GM18502 (cell line): Measurements from ENCODE around the gene AMY2A.
A peak's percentile ranks its signal among the peaks of the same experiment; 100 is the strongest.
"Not testable (repeated sequence)": the region's sequence is repeated elsewhere in the genome, so short reads cannot be mapped to it uniquely, and the experiment has no call there.

Experiments
- ATAC-seq: cut with Tn5 transposase; IDR thresholded peaks from one replicate; pipeline ENCODE4 v1.9.1; 2021; ENCODE audit warnings: mild to moderate bottlenecking; ENCODE audit not compliant: unreplicated experiment, poor library complexity

Gene AMY2A

GRCh38 chr1:103616994-103617477, at the start of gene AMY2A:
Gene AMY2A, plus strand, starts transcription at chr1:103617427. Its CDS starts 14 bp downstream, at chr1:103617441.
- not testable (repeated sequence) for ATAC-seq

DNA sequence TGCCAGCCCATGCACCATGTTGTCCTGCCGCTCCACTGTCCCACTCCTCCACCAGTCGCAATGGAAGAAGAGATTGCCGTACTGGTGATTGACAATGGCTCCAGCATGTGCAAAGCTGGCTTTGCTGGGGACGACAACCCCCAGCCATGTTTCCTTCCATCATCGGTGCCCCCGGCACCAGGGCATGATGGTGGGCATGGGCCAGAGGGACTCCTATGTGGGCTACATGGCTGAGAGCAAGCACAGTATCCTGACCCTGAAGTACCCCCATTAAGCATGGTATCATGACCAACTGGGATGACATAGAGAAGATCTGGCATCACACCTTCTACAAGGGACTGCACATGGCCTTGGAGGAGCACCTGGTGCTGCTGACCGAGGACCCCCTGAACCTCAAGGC, 47.7 kb upstream of the AMY2A start:
- ATAC-seq = no peak

- ATAC-seq = not testable (repeated sequence)
These were observed 45.9 kb upstream of the AMY2A start, which contains the start of gene AMY2B for GRCh38 chr1:103571289-103571688. Gene AMY2B, plus strand, starts transcription at chr1:103571589. Its CDS starts 14 bp downstream, at chr1:103571603.

DNA sequence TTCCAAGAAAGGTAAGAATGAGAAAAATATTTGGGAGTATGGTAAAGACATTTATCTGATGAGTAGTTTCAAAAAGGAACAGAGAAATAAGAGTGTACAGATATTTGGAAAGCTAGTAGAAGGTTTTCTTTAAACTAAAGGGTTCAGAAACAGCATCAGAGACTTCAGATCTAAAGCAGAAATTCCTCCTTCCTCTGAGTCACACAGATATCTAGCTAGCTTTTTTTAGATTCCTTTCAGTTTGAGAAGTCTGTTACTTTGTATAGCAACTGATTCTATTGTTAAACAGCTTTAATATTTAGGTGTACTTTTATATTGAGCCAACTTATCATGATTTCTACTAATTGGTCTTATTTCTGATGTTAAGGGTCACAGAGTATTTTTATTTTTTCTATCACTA, 41.2 kb upstream of the AMY2A start:
- ATAC-seq = peak; percentile 79

GRCh38 chr1:103576784-103577183, 40.4 kb upstream of the AMY2A start:
- not testable (repeated sequence) for ATAC-seq

GRCh38 chr1:103582464-103582863, 34.8 kb upstream of the AMY2A start:
- no peak for ATAC-seq

GRCh38 chr1:103583887-103584286, 33.3 kb upstream of the AMY2A start:
- ATAC-seq = no peak

DNA sequence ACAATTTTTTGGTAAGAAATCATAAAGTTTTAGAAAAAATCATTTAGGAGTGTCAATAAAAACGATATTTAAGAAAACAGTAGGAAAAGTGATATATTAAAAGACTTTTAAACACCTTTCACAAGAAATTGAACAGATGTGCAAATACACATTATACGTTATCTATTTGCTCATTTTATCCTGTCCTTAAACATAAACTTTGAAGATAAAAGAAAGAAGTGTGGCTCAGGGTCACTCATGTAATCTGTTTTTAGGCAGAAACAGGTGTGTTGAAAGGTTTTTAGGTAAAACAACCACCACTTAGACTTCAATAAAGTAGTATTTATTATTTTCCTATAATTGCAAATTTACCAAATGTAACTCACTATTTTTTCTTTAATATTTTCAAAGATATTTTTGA, 32.7 kb upstream of the AMY2A start:
- ATAC-seq = no peak

DNA sequence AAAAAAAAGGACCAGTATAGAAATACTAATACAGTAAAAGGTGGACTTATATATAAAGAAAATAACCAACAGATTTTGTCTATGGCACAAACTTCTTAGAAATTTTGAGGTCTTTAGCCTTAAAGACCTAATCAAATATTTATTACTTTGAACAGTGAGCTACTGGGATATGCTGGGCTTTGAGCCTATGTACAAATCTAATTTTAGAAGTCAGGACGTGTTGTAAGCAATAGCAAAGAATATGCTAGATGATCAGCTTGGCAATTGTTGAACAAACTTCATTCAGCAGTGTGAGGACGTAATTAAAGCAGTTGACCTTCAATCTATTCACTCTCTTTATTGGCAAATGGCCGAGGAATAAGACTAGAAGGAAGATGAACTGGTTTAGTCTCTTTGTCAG, 14.5 kb upstream of the AMY2A start:
- ATAC-seq = not testable (repeated sequence)

- no peak for ATAC-seq
These were observed 865 bp upstream of the AMY2A start for GRCh38 chr1:103616362-103616761.

DNA sequence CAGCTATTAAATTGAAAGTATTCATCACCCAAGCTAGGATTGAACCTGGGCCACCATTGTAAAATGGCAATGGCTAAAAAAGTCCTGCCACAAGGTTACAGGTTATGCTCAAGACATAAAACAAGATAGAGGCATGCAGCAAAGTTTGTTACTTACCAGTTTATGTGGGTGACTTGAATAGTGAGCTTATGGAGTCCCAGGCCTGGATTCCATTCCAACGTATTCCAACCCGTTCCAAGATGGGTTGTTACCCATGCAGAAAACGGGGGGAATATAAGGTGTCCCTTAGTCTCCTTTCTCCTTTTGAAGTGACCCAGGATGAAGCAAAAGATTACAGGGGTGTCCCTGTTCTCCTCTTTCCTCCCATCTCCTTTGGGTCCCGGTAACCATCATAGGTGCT, 10.2 kb downstream of the AMY2A start:
- ATAC-seq = not testable (repeated sequence)

DNA sequence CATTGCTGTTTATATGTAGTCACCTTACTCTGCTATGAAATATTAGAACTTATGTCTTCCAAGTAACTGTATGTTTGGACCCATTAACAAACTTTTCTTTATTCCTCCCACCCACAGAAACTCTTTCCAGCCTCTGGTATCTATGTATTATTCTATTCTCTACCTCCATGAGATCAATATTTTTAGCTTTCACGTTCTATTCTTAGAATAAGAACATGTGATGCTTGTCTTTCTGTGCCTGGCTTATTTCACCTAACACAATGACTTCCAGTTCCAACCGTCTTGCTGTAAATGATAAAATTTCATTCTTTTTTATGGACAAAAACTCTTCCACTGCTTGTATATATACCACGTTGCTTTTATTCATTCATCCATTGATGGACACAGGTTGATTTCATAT, 24.0 kb downstream of the AMY2A start:
- not testable (repeated sequence) for ATAC-seq

DNA sequence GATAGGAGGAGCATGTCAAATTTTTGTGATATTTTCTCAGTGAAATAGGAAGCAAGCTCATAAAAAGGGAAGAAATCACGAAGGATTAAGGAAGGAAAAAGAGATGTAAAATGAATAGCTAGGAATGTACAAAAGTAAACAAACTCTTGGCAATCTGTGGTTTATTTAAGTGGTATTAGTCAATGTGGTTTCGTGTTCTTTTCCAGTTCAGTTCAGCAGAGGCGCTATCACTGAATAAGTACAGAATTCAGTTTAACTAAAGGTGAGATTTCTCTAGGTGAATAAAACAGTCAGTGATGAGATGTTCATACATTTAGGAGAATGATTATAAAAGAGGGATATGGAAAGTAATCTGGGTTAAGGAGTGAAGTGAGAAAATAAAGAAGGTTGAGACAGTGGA, 26.7 kb downstream of the AMY2A start:
- not testable (repeated sequence) for ATAC-seq

DNA sequence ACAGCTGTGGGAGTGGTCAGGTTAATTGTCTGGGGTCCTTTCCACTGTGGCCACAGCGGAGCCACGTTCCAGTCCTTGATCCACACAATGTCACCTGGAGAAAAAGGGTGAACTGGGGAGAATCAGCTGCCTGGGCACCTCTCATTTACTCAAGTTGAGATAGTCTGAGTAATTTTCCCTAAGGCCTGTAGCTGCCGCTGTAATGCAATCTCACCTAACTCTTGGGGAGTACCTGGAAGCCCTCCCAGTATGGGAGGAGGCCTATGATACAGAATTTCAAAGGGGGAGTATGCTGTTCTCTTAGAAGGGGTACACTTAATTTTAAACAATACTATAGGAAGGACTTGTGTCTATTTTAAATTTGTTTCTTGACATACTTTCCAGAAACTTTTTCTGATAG, 33.1 kb downstream of the AMY2A start:
- ATAC-seq = not testable (repeated sequence)

GRCh38 chr1:103650889-103651288, 33.7 kb downstream of the AMY2A start:
- not testable (repeated sequence) for ATAC-seq

- ATAC-seq = not testable (repeated sequence)
These were observed 36.9 kb downstream of the AMY2A start for GRCh38 chr1:103654133-103654532.

DNA sequence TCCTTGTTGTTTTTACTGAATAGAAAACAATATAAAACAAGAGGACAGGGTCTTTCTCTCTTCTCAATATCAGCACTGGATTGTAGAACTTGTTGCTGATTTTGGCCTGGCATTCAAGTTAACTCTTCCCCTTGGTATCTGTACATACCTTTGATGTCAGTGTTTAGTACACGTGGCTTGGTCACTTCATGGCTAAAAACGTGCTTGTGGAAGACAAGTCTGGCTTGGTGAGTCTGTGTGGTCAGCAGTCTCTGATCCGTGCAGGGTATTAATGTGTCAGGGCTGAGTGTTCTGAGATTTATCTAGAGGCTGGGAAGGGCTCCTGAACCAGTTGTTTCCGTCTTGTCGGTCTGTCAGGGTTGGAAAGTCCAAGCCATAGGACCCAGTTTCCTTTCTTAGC, 38.2 kb downstream of the AMY2A start, which contains the start of gene AMY1A:
TSS of gene AMY1A (plus strand) at position 301 of the 400 bp plus-strand sequence. CDS start 571 bp downstream, outside the sequence.
- not testable (repeated sequence) for ATAC-seq
